HS-5 (cell line): ENCODE measurements around the gene SLC6A12.

Experiments
- DNase-seq: peaks from one replicate; pipeline ENCODE4 v3.0.0-alpha.2; 2012; ENCODE audit warnings: low read depth

SLC6A12 gene

GRCh38 chr12:163406-163986 lies 50.5 kb downstream of the SLC6A12 start:
- no peak for DNase-seq

DNA sequence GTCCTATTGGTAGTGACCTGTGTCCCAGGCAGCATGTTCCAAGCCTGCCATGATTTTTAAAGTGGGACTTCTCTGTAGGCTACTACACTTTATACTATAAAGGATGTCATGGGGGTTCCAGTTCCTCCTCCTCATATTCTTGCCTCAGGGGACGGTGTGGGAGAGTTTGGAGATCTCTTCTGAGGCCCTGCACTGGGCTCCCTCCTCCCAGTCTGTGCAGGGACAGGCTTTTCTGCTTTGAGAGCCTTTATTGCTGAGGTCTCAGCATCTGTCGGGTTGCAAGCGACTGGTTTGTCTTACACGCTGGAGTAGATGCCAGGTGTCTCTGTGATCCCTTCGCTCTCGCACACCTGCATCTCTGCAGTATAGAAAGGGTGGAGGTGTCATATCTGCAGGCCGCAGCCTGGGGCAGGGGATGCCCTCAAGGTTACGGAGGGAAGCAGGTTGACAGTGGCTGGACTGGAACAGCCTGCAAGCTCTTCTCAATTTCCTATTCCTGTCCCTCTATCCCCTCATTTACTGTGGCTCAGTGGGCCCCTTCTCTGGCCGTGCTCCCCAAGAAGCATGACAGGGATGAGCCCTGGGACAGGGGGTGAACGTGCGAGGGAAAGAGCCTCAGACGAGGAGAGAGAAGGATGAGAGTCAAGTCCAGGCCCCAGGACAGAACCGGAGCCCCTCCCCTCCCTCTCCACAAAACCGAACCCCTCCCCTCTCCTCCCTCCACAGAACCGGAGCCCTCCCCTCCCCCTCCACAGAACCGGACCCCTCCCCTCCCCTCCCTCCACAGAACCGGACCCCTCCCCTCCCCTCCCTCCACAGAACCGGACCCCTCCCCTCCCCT lies 51.3 kb downstream of the SLC6A12 start:
- DNase-seq = no peak

- no peak for DNase-seq
Measured at GRCh38 chr12:161823-162222, 52.1 kb downstream of the SLC6A12 start.

DNA sequence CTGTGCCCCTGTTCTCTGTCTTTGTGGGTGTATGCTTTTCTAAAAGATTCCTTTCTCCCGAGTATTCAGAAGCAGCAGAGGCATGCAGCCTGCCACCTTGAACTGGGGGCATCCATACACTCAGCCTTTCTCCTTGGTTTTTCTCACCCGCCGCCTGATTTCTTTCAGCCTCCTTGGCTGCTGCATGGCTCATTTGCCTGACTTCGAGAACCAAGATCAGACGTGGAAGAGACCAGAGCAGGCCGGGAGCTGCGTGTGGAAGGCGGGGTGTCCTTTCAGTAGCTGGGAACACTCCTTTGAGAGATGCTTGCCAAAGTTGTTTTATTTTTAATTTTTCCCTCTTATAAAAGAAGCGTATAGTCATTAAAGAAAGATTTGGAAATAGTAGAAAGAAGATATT lies 53.1 kb downstream of the SLC6A12 start:
- no peak for DNase-seq

DNA sequence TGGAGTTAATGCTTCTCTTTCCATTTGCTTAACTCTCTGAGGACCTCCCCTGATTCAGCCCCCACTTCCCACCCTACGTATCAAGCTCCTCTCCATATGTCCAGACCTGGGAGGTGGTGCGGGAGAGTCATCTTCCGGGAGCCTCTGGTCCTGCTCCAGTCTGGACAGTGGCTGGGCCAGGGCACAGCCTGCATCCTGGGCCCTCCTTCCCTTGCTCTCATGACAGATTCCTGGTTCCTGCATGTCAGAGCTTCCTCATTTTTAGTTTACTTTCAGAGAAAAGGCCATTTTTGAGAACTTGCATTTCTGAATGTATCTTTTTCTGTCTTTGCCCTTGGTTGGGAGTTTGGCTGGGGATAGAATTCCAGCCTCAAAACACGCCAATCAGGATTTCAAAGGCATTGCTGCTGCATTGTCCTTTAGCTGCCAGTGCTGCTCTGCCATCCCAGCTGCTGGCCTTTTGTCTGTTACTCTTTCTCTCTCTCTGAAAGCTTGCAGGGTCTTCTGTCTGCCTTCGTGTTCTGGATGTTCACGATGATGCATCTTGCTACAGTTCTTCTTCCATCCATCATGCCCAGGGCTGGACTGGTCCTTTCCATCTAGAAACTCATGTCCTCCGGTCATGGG lies 54.7 kb downstream of the SLC6A12 start:
- DNase-seq = no peak

GRCh38 chr12:157644-158043 lies 56.3 kb downstream of the SLC6A12 start:
- no peak for DNase-seq

- DNase-seq = no peak
Measured at GRCh38 chr12:156945-157344, 57.0 kb downstream of the SLC6A12 start.

- DNase-seq = no peak
Measured at GRCh38 chr12:155646-156045, 58.3 kb downstream of the SLC6A12 start.

GRCh38 chr12:155006-155405 lies 59.0 kb downstream of the SLC6A12 start:
- DNase-seq = no peak

- no peak for DNase-seq
Measured at GRCh38 chr12:154058-154457, 59.9 kb downstream of the SLC6A12 start.

DNA sequence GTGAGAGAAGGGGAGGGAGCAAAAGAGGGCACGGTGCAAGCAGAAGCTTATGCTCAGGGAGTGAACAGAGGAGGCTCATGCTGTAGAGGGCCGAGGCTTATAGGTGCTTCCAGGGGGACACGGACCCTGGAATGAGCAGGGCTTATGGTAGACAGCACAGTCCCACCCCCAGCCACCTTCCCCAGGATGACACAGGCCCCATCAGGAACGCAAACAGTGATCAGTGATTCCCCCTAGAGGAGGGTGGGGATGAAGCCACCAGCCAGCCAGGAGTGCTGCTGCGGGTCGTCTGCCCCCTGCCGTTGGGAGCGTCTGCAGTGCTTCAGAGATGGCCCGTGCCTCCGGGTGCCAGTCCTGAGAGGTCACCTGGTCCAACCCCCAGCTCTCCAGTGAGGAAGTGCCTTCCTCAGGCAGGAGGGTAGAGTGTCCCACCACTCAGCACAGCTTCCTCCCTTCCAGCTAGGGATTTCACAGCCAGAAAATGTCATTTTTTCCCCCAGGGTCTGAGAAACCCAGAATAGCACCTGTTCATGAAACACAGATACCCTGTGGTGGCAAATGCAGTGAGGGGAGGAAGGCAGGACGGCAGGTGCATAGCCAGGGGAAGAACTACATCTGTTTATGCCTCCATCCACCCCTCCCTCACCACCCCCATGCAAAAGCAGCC lies 60.7 kb downstream of the SLC6A12 start:
- no peak for DNase-seq

- no peak for DNase-seq
Measured at GRCh38 chr12:152440-152839, 61.5 kb downstream of the SLC6A12 start.

GRCh38 chr12:151579-151978 lies 62.4 kb downstream of the SLC6A12 start:
- no peak for DNase-seq

DNA sequence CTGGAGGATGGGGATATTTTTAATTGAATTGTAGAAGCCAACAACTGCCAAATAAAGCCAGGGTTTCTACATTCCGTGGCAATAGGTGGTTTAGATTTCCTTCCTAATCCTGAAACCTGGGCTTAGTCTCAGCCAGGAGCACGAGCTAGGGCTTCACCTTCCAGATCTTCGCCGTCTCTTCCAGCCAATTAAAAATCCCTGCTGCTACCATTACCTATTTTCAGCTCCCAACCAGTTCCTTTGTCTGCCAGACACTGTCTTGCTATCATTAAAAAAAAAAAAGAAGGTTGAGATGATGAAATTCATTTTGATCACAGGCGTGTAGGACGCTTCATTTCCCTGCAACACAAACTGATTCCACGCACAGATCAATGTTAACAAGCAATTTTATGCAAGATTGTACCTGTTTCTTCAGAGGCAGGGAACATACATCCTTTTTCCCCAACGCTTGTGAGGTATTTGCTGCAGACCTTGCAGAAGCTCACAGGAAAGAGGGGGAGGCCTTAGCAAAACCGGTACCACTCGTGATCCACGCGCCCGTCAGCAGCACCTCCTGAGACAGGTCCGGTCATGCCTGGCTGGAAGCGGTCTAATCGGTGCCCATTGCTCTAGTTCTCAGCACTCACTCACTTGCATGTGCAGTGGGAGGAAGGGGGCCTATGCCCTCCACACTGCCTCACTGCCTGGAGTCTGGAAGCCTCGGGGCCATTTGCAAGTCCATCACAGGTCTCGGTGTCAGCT lies 65.1 kb downstream of the SLC6A12 start:
- DNase-seq = no peak

DNA sequence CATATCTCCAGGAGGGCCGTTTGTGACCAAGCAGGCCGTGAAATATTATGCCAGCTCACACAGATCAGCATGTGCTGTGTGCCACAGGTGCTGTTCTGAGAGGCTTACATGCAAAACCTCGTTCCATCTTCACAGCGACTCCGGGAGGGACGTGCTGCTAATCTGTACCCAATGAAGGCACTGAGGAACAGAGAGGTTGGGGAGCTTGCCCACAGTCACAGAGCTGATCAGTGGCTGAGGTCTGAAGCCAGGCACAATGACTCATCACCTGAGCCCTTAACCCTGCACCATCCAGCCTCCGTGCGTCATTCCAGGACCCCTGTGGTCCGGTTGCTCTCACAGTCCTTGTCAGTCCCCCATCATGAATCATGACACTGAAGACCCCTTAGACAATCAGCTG lies 66.7 kb downstream of the SLC6A12 start:
- DNase-seq = no peak

- DNase-seq = no peak
Measured at GRCh38 chr12:145369-145960, 68.5 kb downstream of the SLC6A12 start.

DNA sequence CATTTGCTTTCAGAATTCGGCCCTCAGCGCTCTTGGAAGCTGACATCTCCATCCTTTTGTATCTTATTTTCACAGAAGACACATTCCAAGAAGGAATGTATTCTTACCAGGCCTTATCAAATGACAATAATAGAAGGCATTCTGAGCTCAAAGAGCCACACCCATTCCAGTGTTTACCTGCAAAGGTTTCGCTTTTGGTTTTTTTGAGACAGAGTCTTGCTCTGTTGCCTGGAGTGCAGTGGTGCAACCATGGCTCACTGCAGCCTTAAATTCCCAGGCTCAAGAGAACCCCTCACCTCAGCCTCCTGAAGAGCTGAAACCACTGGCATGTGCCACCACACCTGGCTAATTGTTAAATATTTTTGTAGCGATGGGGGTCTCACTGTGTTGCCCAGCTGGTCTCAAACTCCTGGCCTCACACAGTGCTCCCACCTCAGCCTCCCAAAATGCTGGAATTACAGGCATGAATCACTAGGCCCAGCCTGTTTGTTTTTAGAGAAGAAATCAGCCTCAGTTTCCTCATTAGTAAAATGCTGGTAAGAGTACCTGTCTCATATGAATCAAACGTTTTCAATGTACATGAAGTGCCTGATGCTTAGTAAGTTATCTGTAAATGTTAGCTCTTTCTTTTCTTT lies 69.2 kb downstream of the SLC6A12 start:
- DNase-seq = no peak

GRCh38 chr12:143964-144649 lies 69.8 kb downstream of the SLC6A12 start:
- DNase-seq = no peak

GRCh38 chr12:140162-140561 lies 73.8 kb downstream of the SLC6A12 start:
- no peak for DNase-seq
